GM12874 (cell line): ENCODE measurements around the gene C20orf173.

Experiments
- TF ChIP-seq, protein P1 (sequence below): IDR thresholded peaks from 2 replicates; pipeline ENCODE4 v1.5.1; 2011; ENCODE audit warnings: low read depth, mild to moderate bottlenecking, control low read depth, low read length, moderate library complexity; ENCODE audit not compliant: insufficient read depth

C20orf173 gene

DNA sequence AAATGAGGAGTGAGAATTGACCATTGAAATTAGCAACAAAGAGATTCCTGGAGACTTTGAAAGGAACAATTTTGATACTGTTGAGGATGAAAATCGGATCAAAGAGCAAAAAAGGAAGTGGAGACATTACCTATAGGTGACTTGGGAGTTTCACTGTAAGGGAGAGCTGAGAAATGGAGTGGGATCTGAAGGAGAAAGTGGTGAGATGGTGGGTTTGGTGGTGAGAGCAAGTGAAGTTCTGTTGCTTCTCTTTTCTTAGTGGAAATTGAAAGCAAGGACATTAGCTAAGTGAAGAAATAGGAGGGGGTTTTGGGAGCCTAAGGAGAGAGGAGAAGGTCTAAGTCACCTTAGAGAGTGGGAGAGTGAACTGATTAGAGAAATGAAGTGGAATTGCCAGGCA, 16.7 kb upstream of the C20orf173 start:
- TF ChIP-seq, protein P1, sequence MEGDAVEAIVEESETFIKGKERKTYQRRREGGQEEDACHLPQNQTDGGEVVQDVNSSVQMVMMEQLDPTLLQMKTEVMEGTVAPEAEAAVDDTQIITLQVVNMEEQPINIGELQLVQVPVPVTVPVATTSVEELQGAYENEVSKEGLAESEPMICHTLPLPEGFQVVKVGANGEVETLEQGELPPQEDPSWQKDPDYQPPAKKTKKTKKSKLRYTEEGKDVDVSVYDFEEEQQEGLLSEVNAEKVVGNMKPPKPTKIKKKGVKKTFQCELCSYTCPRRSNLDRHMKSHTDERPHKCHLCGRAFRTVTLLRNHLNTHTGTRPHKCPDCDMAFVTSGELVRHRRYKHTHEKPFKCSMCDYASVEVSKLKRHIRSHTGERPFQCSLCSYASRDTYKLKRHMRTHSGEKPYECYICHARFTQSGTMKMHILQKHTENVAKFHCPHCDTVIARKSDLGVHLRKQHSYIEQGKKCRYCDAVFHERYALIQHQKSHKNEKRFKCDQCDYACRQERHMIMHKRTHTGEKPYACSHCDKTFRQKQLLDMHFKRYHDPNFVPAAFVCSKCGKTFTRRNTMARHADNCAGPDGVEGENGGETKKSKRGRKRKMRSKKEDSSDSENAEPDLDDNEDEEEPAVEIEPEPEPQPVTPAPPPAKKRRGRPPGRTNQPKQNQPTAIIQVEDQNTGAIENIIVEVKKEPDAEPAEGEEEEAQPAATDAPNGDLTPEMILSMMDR = no peak

DNA sequence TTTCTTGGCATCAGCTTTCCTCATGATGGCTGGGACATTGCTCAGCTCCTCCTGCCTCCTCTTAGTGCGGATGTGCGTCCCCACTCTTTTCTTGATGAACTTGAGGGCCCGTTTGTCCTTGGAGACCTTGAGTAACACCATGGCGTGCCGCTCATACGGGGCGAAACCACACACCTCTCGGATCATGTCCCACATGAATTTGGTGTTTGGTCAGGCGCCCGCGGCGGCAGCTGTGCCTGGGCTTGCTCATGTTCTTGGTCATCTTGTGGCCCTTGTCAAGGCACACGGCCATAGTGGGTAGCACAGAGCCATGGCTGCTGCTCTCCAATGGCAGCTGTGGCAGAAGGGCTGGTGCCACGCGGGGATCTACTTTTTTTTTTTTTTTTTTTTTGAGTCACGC, 15.0 kb upstream of the C20orf173 start:
- TF ChIP-seq, protein P1 = no peak

DNA sequence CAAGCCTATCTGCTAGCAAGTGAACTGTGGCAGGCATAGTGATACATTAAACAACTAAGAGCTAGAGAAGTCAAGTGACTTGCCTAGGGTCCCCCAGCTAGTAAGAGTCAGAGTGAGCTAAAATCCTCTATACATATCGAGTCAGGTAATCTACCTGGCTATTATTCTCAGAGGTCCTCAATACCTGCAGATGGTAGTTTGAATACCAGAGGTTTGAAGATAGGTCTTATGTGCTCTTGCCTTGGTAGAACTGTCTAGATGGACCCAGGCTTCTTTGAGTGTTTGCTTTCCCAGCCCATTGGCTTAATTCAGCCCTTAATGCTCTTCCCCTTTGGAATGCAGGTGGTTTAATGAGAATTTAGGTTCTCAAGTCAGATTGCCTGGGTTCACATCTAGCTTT, 13.5 kb upstream of the C20orf173 start:
- TF ChIP-seq, protein P1 = no peak

DNA sequence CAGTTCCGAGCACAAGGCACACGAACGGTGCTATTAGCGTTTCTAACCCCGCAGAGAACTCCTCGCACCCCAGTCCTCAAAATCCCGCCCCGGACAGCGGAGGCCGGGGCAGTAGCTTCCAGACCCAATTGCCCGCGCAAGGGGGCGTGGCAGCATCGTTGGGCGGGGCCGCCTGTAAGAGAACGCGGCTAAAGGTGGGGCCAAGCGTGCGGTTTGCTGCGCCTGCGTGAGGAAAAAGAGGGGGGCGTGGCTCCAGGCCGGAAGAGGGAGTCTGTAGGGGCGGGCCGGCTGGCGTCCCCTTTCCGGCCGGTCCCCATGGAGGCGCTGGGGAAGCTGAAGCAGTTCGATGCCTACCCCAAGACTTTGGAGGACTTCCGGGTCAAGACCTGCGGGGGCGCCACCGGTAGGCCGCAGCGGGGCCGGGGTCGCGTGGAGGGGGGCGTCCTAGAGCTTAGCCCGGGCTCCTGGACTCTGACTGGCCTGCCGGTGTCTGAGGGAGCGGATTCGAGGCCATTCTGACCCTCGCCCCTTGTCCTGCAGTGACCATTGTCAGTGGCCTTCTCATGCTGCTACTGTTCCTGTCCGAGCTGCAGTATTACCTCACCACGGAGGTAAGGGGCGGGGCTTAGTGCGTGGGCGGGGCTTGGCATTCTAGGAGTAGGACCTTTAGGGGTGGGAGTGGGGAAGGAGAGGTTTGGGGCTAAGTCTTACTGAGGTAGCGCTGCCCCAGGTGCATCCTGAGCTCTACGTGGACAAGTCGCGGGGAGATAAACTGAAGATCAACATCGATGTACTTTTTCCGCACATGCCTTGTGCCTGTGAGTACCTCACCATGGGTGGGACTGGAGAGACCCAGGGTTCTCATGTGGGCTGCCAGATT, 12.6 kb upstream of the C20orf173 start, which contains the start of gene ERGIC3:
ERGIC3 (plus strand) TSS at position 296 of the 880 bp plus-strand sequence; CDS start at position 316, 20 bp downstream.
- TF ChIP-seq, protein P1 = no peak

DNA sequence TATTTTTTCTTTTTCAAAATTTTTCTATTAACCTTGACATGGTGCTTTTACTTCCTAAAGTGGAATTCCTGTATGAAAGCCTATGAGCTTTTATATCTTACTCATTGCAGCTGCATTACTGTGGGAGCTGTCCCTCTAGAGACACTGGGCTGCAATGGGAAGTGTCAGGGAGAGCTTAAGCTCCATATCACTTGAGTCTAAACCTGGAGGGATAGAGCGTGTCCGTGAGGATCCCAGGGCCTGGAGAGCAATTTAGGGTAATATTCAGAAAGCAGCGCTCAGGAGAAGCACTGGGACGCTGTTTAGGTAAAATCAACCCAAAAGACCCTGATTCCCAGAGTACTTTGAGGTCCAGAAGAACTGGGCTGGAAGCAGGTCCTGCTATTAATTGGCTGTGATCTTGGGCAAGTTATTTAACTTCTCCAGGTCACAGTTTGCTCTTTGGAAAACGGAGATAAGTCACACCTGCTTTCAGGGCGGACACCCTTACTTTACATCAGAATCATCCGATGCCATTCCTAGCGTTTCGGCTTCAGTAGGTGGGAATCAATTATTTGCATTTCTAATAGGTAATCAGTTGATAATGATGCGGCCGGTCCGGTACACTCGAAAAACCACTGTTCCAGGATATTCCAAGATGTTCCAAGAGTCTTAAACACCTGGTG, 11.8 kb upstream of the C20orf173 start:
- TF ChIP-seq, protein P1 = no peak

DNA sequence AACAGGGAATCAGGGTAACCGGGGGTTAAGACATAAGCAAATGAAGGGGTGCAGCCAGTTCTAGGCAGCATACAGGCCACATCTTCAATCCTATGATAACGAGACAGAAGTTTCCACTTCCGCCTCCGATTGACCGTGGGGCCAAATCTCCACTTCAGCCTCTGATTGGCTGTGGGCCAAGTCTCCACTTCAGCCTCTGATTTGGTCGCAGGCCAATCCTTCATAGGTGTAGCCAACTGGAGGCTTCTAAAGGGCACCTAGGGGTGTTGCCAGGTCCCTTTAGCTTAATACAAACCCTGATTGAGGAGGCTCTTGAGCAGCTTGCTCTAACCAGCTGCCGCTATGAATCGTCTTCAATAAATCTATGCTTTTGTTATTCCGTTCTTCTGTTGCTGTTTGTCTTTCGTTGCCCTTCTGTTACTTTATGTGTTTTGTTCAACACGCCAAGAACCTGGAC, 10.3 kb upstream of the C20orf173 start:
- TF ChIP-seq, protein P1 = no peak

DNA sequence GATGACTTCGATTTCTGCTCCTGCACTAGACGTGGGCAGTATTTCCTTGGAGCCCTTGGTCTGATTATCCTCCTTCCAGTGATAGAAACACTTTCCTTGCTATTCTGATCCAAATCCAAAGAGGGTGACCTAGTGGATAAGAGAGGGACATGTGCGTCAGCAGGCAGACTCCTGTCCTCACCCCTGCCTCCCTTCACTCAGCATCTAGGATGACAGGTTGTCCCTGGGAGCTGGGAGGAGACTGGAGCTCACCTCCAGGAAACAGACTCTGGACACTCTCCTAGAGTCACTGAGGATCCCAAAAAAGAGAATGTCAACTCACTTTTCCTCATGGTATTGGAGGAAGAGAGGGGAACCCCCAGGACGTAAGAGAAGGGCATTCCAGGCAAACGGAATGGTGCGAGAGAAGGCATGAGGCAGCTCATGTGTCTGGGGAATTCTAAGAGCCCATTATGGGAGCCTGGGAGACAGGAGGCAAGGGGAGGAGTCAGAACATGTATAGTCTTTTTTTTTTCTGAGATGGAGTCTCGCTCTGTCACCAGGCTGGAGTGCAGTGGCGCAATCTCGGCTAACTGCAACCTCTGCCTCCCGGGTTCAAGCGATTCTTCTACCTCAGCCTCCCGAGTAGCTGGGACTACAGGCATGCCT, 2.2 kb downstream of the C20orf173 start:
- TF ChIP-seq, protein P1 = no peak
